Embryonic facial prominence (tissue), 1 donor: ENCODE measurements around the gene SERP2.

Experiments
- DNase-seq: peaks from one replicate; pipeline ENCODE4 v3.0.0-alpha.2; 2016; ENCODE audit errors: extremely low spot score

SERP2 gene

DNA sequence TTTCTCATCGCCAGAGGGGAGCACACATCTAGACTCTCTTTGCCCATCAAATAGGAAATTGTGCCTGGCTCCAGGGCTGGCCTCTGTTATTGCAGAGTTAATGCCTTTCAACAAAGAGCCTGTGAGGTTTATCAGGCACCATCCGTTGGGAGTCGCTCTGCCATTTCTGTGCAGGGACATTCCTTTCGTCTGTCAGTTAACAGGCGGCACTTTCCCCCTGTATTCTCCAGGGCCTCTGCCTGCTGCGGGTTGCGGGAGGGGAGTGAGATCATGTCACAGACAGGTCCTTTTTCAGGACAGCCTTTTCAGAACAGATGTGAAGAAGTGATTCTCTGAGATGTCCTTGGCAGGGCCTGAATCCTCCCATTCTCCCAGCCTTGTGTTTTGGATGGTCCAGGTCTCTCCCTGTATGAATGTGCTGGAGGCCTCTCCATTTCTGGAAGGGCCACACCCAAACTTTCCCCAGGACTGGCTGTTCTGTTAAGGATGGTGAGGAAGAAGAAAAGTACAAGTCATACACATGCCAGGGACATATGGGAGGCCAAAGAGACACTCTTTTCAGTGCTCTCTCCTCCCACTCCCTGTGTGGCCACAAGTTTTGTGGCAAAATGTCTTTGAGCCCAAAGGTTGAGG lies 14.9 kb downstream of the SERP2 start:
- DNase-seq, result no peak

DNA sequence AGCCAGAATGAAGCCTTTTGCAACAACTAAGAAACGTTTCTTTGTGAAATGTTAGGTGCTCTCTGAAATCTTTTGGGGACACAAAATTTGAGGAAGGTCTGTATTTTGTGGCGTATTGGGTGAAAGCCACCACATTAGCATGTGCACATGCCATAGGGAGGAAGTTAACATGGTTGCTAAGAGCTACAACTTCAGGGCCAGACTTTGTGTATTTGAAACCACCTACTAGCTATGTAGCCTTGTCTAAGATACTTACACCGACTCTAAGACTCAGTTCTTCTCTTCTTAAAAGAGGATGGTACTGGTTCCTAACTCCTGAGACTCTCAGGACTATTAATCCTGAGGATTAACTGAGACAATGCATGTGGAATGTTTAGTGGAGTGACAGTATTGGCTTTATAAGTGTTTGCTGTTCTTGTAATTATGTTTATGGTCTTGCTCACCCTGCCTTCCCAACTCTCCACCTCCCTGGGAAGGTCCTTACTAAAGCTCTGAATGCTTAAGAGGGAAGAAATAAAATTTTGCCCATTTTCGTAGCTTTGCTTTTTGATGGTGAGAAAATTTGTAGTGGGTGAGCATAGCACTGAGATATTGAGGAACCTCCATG lies 15.5 kb downstream of the SERP2 start:
- DNase-seq, result no peak

DNA sequence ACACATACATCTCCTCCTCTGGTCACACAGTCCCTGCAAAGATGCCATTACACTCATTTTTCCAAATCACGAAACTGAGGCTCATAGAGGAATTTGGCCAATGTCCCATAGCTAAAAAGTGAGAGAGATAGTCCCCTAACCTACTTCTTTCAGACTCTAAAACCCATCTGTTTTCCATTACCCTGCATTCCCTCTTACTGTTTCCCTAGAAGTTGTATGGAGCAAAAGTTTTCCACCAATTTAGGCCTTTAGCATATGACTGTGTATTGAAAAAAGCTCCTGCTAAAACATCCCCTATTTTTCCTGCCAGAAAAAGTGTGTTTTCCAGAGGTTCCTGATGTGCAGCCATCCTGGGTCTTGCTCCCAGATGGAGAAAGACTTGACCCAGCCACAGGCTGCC lies 16.3 kb downstream of the SERP2 start:
- no peak for DNase-seq

DNA sequence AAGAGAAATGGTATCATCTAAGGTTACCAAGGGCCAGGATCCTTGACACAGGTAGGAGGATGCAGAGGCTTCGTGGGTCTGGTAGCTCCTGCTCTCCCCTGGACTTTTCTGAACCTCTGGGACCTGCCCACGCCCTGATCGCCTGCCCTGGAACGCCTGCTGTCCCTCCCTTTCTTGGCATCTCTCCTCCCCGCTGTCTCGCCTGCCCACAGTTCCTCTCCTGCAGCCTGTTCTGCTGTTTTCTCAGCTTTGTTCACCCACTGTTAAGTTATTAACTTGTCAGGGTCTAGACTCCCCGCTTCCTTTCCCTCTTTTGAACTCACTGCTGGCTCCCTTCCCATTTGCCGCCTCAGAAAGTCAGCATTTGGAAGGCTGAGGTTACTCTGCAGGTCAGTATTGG lies 19.8 kb downstream of the SERP2 start:
- no peak for DNase-seq

DNA sequence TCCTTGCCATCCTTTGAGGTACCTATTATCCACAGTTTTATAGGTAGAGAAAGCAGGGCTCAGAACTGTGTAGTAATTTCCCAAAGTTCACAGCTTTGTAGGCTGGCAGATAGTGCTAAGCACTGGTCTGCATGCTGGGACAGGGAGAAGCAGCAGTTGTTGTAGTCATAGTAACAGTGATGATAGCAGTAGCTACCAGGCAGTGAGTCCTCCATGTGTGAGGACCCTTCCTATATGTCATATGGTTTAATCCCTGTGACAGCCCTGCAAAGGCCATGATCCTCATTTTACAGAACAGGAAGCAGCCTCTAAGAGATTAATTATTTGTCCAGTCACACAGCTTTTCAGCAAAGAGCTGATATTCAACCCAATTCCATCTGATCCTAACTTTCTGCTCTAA lies 21.0 kb downstream of the SERP2 start:
- DNase-seq, result no peak

DNA sequence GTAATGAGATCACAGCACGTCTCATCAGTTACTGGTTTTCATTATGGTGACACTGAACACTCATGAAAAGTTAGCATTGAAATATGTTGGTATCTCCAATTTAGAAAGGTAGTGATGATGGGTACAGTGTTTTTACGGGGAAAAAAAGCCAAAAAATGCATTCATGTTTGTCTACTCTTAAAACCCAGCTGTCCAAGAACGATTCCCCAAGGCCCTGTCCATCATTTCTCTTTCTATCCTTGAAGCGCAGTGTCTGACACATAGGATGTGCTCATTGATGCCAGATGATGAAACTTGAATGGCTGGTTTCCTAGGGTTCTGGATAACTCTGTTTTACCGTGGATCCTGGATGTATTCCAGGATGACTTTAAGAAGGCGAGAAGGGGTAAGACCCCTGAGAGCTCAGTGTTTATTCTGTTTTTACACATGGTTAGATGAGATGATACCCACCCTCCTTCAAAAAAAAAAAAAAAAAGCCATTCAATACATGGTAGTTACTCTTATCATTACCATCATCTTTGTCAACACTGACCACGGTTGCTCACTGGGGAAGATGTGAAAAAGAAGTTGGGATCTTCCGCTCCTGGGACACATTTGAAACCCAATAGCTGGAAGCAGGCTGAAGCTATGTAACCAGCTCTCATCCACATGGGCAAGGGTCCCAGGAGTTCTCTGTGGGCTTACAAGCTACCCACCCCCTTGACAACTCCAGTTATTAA lies 22.5 kb downstream of the SERP2 start:
- DNase-seq, result no peak

DNA sequence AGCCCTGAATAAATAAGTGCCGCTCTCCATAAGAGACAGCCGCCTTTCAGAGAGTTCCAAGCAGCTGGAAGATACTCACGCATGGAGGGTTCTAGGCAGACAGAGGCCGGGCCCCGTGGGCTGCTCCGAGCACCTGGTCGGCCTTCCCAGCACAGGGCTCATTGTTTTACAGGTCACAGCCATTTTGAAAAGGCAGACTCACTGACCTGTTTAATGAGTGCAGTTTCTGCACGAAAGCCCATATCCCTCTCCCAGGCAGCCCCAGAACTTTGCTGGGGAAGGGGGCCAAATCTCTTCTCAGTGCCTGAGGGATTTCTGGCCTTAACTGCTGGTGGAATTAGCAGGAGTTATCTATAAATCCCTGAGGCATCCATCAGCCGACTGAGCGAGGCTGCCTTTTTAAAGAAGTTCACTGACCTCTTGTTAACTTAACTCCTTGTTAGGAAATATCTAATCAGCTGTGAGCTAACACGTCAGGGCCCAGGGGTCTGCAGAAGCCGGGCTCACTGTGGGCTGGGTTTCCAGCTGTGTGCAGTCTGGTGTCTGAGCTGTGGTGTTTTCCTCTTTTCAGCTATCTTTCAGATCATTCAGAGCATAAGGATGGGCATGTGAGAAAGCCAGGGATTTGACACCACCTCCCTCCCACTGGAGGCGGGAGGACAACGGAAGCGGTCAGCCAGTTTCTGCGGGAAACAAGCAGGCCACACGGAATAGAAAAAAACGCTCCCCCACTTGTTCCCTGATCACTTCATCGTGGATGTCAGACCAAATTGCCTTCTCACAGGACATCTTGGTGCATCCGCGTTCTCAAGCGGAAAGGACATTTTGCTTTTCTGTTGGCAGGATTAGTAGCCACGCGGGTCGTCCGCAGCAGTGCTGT lies 23.3 kb downstream of the SERP2 start:
- no peak for DNase-seq

DNA sequence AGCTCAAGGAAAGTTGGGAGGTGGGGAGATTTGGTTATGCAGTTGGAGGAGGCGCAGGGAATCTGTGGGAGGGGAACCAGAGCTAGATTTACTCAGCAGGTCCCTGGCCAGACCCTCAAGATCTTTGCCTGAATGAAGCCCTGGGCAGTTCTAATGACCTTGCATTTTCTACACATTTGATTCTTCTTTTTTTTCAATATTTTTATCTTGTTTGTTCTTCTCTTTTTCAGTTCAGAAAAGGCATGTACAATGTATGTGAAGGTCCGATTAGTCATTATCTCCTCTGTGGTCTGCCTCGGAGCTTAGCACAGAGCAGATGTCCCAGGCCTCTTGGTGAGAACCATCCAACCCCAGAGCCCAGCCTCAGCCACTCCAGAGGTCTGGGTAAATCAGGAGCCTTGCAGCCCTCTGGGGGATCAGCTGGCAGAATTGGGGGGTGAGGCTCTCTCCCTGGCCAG lies 24.2 kb downstream of the SERP2 start:
- DNase-seq, result no peak

DNA sequence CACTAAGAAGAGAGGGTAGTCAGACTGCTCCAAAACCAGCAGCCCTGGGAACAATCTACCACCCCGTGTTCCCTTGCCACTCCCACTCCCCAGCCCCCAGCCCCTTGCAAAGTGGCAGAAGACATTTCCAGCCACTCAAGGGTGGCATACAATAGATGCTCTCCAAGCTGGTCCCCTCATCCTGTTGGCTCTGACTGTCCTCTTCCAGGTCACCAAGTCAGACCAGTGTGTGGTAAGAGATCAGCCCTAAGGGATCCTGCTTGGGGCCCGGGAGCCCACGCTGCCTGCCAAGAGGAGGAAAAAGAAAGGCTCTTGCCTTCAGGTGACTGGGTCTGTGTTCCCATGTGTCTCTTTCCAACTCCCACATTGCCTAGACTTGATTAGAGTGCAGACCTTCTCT lies 25.0 kb downstream of the SERP2 start:
- no peak for DNase-seq

DNA sequence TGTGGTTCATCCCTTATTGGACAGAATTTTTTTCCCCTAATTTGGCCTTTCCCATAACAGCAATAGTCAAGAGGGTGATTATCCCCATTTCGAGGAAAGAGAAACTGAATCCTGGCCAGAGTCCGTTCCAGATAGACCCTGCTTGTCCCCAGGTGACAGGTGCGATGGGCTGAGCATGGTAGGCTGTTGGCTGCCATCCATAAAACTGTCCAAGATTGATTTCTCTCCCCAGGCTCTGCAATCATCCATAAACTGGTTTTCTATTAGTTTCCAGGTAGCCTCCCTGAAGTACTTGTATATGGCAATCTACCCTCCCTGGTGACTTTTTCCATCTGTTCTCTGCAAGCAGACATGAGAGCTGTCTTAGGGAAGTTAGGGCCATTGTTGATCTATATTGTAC lies 25.4 kb downstream of the SERP2 start:
- DNase-seq, result no peak

DNA sequence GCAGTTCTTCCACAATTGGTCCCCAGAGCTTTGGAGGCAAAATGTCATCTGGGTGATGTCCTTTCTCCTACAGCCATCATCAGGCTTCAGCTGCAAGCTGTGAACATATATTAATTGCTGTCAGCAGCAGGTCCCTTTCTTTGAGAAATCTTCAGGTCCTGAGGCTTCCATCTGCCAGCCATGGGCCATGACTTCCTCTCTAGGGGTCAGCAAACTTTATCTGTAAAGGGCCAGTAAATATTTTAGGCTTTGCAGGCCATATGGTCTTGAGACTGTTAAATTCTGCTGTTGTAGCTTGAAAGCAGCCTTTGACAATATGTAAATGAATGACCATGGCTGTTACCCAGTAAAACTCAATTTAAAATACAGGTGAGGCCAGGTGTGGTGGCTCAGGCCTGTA lies 27.1 kb downstream of the SERP2 start:
- DNase-seq, result no peak

DNA sequence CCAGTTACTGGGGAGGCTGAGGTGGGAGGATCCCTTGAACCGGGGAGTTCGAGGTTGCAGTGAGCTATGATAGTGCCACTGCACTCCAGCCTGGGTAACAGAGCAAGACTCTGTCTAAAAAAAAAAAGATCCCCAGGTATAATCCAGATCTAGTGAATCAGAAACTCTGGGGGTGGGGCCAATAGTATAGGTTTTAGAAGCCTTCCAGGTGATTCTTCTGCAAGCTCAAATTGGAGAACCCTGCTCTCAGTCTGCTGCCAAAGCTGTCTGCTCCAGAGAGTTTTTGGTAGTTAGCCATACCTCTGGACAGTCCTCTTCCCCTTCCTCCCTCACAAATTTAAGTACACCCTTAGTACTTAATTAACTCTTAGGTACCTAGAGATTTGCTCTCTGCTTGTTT lies 28.0 kb downstream of the SERP2 start:
- no peak for DNase-seq

DNA sequence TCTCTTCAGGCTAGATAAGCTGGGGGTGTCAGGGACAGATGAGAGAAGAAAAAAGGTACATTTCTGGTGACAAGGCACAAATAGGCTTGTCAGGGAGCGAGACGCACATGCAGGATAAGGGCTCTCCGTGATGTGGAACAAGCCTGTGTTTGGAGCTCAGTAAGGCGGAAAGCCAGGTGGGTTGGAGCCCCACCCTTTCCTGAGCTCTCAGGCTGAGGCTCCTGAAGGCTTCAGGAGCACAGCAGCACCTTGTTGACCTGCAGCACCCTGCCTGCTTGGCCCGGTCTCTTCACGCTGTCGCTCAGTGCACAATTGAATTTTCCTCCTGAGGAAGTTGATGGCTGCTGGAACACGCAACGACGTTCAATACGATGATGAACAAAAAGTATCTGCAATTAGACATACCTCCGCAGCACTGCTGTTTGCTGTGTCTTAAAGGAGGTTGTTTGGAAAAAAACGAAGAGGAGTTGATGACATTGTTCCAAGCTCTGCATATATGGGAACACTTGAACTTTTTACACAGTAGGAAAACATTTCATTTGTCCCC lies 29.3 kb downstream of the SERP2 start:
- no peak for DNase-seq

DNA sequence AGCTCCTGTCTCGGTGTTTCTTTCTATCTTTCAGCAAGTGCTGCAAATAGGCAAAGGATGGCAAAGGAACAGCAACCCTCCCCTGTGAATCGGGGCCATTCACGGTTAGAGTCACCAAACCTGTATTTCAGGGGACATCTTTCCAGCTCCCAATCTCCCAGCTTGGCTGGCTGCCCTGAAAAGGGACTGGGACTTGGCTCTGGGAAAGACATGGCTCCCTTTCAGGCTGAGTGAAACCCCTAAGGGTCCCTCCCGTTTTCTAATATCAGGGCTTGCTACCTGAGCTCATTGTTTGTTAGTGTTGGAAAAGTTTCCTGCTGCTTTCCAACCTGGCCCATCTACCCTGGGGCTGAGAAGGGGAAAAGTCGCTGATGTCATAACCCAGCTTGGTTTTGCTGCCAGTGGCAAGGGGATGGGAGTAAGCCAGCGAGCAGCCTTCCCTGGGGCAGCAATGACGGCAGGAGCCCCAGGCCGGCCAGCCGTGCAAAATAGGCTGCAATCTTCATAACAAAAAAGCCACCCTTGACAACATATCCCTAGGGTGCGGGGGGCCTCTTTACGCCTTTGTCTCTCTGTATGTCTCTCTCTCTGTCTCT lies 29.9 kb downstream of the SERP2 start:
- DNase-seq, result no peak

DNA sequence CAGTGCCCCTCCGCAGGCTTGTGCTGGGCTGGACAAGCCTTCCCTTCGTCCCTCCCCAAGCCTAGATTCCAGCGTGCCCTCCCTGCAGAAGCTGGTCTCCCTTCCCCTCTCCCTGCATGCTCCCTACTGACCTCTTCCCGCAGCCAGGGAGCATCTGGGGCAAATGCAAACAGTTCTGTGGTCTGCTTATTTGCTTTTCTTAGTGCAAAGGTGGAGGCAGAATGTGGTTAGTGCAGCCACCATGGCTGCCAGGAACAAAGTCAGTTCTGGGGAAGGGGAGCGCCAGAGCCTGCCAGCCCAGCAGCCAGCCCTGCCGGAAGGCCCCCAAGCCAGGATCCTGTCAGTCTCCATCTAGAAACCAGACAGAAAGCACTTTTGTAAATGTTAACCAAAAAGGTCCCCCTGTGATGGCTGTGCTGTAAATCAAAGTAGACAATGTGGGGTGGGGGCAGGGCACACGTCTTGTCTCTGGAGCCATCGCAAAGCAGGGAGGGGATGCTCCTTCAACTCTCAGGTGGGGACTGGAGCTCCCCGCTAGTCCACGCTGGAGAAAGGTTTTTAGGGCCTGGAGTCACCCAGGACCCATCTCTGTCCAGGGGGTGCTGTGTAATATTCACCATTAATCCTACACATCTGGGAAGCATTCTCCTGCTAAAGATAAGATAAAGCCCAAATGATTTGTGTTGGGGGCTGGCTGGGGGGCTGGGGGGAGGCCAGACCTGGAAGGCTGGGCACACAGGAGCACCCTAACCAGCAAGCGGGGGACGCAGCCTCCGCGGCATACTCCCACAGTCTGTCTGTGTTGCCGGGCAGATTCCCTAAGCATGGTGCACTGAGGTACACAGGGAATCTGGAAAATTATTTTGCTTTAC lies 30.9 kb downstream of the SERP2 start:
- no peak for DNase-seq

DNA sequence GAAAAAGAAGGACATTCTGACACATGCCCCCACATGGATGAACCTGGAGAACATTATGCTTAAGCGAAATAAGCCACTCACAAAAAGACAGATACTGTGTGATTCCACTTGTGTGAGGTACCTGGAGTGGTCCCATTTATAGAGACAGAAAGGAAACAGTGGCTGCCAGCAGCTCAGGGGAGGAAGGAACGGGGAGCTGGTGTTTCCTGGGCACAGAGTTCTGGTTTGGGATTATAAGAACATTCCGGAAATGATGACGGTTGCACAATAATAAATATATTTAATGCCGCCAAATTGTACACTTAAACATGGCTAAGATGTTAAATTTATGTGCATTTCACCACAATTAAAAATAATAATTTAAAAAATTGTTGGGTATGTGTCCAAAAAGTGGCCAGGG lies 33.0 kb downstream of the SERP2 start:
- DNase-seq, result no peak

DNA sequence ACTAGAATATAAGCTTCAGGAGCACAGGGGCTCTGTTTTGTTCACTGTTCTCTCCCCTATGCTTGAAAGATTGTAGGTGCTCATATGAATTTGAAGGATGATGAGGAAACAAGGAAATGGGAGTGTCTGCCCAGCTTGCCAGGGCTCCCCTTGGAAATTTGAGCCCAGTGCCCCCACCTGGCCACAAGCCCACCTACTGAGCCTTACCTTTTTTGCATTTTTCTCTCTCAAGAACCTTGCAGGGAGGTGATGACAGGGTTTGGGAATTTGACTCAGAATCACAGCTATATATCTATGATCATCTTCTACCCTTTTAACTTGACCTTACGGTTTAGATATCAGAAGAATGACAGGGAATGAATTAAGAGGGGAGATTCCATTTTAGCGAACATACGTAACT lies 33.8 kb downstream of the SERP2 start:
- no peak for DNase-seq

DNA sequence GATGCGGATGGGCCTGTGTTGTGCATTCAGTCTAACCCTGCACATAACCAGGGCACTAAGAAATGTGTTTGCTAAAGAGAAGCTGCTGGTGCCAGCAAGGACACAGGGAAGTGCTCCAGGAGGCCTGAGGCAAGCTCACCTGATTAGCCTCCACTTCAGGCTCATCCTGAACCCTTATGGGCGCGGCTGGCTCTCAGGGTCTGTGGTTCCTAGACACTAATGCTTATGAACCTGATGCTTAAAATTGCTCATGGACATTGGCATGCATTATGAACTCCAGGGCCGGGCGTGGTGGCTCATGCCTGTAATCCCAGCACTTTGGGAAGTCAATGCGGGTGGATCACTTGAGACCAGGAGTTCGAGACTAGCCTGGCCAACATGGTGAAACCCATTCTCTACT lies 34.3 kb downstream of the SERP2 start:
- no peak for DNase-seq

DNA sequence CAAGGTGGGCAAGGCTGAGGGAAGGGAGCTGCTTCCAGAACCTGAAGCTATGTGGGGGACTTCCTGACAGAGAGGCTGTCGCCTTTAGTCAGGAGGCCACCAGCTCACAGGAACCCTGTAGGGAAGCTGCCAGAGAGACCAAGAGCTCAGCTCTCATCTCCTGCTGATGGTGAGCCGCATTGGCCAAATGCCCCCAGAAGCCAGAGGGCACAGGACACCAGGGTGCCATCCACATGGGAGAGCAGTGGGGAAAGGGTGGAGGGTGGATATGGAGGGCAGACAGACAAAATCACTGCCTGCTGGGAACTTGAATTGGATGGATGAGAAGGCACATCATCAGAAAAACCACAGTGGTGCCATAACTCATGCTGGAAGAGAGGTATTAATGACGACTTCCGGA lies 36.0 kb downstream of the SERP2 start:
- DNase-seq, result no peak

DNA sequence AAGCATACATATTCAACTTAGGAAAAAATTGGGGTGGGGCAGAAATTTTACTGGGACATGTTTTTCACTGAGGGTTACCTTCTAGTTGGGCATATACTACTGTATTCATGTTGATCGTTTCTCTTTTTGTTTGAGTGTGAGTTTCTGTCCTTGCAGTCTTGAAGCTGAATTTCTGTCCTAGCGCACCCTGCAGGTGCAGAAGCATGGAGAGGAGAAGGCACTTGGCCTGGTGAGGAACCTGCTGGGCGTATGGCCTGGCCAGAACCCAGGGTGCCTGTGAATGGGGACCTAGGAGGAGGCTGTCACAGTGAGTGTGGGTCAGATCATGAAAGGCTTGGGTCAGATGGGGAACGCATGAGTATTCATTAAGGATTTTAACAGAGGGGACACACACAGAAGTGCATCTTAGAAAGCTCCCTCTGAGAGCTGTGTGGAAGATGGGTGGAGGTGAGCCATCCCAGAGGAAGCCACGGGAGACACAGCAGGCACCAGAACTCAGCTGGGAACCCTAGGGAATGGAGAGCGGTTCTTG lies 36.8 kb downstream of the SERP2 start:
- no peak for DNase-seq
